GM19023 (cell line): ENCODE data around the gene ATP2B2.
"Not testable (repeated sequence)": the region's sequence is repeated elsewhere in the genome, so short reads cannot be mapped to it uniquely, and the experiment has no call there.

Source experiments
- ATAC-seq: cut with Tn5 transposase; IDR thresholded peaks from one replicate; pipeline ENCODE4 v1.9.1; 2021; ENCODE audit warnings: mild to moderate bottlenecking, moderate library complexity; ENCODE audit not compliant: unreplicated experiment

The ATP2B2 gene

DNA sequence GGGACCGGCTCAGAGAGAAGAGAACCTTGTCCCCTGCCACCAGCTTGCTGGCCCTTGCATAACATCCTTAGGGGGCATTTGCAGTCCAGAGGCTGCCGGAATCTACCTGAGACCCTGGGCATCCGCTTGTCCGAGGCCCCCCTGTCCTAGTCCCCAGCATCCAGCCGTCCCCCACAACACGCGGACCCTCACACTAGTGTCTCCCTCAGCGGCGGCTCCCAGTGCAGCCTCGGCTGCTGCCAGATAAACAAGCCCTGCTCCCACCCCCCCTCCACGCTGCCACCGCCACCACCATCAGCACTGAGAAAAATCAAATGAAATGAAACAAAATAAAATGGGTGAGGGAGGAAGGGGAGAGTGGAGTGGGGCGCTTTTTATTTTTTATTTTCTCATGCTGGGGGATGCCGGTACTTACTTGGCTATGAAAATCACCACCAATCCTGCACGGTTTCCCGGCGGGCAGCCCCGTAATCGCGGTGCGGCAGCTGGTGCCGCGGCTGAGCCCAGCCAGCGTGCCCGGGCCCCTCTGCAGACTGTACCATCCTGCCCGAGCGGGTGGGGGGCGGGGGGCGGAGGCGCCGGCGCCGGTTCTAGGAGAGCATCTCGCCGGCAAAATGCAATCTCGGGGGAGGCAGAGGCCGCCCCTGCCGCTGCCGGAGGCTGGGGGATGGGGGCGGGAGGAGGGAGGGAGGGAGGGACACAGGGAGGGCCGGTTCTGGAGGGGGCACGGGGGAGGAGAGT, at the start of gene ATP2B2:
TSS of gene ATP2B2 (minus strand) at position 537 of the 741 bp plus-strand sequence. CDS start 56,043 bp downstream, outside the sequence.
- no peak for ATAC-seq

GRCh38 chr3:10554746-10555145, 49.4 kb upstream of the ATP2B2 start:
- ATAC-seq, result no peak

GRCh38 chr3:10554236-10554611, 48.8 kb upstream of the ATP2B2 start:
- no peak for ATAC-seq

- ATAC-seq, result no peak
These were observed 48.3 kb upstream of the ATP2B2 start for GRCh38 chr3:10553591-10554235.

- ATAC-seq, result no peak
These were observed 47.2 kb upstream of the ATP2B2 start for GRCh38 chr3:10552631-10552943.

DNA sequence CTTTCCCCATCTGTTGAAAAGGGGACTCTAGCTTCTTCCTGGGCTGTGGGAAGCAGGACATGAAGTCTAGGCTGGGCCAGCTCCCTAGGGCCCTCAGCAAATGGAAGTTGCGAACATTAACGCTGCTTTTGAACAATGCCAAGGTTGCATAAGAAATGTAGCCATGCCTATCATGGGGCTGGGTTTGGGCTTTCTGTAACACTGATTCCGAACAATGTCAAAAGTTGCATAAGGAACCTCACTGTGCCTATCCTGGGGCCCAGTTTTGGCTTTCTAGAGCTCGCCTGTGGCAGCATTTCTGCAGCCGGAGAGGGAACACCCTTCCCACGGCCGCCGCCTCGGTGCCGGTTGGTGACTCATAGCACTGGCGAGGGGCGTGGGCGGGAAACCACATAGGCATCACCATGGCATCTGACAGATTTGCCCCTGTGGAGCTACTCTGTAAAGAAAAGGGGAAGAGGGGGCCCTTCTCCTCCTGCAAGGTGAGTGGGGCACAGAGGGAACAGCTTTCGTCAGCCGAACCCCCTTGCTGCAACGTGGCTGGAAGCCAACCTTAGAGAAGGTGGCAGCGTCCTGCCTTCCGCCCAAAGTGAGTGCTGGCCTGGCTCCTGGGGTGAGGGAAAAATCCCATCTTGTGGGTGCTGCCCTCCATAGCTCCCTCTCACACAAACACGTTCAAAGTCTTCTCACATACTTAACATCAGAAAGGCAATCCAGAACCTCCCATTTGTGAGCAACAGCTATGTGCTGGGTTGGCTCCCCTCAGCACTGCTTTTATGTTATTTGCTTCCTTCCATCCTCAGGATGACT, 46.6 kb upstream of the ATP2B2 start:
- ATAC-seq, result no peak

DNA sequence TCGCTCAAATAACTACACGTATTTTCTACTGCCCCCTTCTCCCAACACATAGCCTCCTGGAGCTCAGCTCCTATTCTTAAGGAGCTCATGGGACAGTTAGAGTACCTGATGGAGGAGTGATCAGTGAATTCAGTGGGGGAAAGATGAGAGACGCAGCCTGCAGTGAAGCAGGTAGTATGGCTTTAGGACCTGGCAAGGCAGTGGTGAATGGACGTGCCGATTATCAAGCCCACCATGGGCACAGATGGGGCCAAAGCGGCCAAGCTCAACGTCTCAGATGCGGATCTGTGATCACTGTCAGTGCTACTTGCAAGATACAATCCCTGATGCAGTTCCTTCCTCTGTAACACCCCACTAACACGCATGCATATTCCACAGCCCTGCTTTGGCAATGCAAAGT, 45.8 kb upstream of the ATP2B2 start:
- no peak for ATAC-seq

GRCh38 chr3:10550705-10551104, 45.3 kb upstream of the ATP2B2 start:
- ATAC-seq, result no peak

DNA sequence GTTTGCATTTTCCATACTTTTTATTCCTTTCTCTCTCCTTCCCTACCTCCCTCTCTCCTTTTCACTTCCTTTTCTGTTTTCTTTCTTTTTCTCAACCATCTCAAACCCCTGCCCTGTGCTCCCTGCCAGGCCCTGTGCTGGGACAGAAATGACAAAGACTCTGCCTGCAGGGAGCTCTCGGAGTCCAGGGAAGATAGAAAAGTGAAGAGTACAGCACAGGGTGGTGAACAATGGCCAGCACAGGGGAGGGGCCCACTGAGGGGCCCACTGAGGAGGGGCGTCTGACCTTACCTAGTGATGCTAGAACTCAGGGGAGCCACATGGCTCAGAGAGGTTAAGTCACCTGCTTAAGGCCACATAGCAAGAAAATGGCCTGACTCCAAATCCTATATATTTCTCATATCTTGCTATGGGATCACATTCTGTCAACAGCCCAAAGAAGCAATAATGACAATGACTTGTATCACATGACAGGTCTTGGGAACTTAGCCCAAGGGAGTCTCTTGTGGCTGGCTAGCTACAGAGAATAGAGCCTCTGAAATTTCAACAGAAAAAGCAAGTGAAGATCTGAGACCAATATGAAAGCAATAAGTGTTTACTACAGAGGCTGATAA, 44.3 kb upstream of the ATP2B2 start:
- ATAC-seq, result no peak

DNA sequence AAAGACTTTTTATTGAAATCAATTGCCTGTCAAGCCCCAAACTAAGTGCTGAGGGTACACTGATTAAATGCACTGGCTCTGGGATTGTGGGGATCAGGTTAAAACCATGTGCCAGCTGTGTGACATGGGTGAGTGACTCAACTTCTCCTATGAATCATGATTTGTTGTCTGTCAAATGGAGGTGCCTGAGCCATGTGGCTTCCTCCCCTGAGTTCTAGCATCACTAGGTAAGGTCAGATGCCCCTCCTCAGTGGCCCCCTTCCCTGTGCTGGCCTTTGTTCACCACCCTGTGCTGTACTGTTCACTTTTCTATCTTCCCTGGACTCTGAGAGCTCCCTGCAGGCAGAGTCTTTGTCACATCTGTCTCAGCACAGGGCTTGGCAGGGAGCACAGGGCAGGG, 43.6 kb upstream of the ATP2B2 start:
- ATAC-seq, result no peak

GRCh38 chr3:10547841-10548783, 42.7 kb upstream of the ATP2B2 start:
- ATAC-seq, result no peak

DNA sequence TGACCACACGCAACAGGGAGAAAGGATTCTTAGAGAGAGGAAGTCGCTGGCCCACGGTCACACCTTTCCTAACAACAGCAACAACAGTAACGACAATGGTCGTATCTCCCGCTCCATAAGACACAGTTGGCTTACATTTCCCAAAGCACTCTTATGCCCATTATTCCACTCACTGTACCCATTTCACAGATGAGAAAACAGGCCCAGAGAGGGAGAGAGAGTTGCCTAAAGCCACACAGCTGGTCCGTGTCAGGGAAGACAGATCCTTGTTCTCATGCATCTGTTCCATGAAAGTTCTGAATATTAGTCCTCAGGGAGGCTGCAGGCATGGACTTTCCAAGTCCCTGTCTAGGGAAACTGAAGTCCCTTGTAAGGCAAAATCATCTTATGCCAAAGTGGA, 42.0 kb upstream of the ATP2B2 start:
- ATAC-seq, result no peak

GRCh38 chr3:10546820-10547263, 41.5 kb upstream of the ATP2B2 start:
- no peak for ATAC-seq

GRCh38 chr3:10546181-10546624, 40.8 kb upstream of the ATP2B2 start:
- no peak for ATAC-seq

GRCh38 chr3:10542518-10542917, 37.1 kb upstream of the ATP2B2 start:
- ATAC-seq, result no peak

- not testable (repeated sequence) for ATAC-seq
These were observed 35.0 kb upstream of the ATP2B2 start for GRCh38 chr3:10540347-10540746.

DNA sequence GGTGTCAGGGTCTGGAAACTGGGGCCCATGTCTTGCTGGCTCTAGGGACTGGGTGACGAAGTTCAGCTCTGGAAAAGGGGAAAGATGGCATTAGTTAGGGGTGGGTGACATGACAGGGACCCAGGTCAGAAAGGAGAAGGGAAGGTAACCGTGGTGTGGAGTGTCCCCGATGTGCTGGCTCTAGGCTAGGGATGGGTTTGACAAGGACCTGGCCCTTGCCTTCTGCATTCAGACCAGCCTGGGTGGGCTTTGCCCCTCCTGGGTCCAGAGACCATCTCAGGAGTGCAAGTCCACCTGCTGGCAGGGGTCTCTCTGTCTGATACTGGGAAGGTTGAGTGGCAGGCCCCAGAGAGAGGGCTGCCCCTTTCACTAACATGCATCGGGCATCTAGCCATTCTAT, 28.7 kb upstream of the ATP2B2 start:
- ATAC-seq, result no peak

- ATAC-seq, result no peak
These were observed 28.3 kb upstream of the ATP2B2 start for GRCh38 chr3:10533737-10534023.

DNA sequence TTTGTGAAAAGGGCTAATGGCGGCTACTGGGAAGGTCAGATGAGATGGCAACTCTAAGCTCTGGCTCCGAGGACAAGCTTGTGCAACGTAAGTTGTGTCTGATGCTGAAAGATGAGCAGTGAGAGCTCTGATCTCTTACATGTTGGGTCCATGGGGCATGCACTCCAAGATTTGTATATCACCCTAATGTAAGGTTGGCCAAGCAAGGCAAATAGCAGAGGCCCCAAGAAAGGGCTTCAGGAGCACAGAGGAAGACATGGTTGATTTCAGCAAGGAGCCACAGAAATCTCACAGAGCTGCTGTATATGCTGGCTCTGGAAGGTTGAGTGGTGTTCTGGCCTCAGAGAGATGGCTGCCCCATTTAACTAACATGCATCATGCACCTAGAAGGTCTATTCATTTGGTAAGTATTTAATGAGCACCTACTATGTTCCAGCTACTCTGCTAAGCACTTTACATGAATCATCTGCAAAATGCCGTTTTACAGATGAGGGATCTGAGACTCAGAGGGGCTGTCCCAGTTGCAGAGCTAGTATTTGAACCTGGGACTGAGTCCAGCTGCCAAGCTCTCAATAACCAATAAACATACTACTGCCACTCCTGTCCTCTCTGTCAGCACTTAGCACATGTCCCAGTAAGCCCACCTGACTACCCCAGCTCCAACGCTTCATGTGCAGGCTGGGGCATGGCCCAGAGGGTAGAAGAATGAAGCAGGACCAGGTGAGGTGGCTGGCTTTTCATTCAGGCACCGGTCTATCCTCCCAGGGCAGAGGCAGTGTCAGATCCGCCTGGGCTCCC, 27.8 kb upstream of the ATP2B2 start:
- no peak for ATAC-seq

DNA sequence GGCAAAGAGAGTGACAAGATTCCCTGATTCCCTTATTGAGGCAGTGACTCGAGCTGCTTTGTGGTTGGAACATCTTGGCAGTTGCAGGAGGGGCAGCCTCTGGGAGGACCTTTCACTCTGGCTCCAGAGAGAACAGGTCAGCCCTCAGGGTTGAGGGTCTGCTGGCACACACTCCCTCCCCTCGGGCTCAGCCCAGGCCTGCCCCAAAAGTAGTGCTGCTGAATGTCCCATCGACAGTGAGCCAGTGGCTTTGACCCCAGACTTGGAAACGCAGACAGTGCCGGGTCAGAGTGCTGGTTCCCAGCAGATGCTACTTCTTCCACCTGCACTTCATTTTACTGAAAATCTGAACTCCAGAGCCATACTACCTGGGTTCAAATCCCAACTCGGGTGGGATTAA, 25.6 kb upstream of the ATP2B2 start:
- no peak for ATAC-seq
